ENCODE data around the gene KLF7.

KLF7 gene

GRCh38 chr2:207157731-207158130, 8.0 kb downstream of the KLF7 start:
- H3K4me3 ChIP-seq (ENCODE audit: control insufficient read depth, low read depth, low read length) = no peak overlapping the region
- no peak for TF ChIP-seq CTCF (IDR thresholded peaks at IDR 0.05; ENCODE audit: control insufficient read depth, insufficient read depth, low read depth, low read length, missing control alignments)
- no peak for DNase-seq (ENCODE audit: low read depth)

GRCh38 chr2:207157162-207157481, 8.6 kb downstream of the KLF7 start:
- no peak for DNase-seq (ENCODE audit: low read depth)
- H3K4me3 ChIP-seq (ENCODE audit: control insufficient read depth, low read depth, low read length) = no peak overlapping the region
- TF ChIP-seq CTCF (IDR thresholded peaks at IDR 0.05; ENCODE audit: control insufficient read depth, insufficient read depth, low read depth, low read length, missing control alignments) = no peak

- no peak for TF ChIP-seq CTCF (IDR thresholded peaks at IDR 0.05; ENCODE audit: control insufficient read depth, insufficient read depth, low read depth, low read length, missing control alignments)
- no peak overlapping the region for H3K4me3 ChIP-seq (ENCODE audit: control insufficient read depth, low read depth, low read length)
- no peak for DNase-seq (ENCODE audit: low read depth)
These were observed 9.1 kb downstream of the KLF7 start for GRCh38 chr2:207156451-207157161.

- DNase-seq (ENCODE audit: low read depth) = no peak
- no peak for TF ChIP-seq CTCF (IDR thresholded peaks at IDR 0.05; ENCODE audit: control insufficient read depth, insufficient read depth, low read depth, low read length, missing control alignments)
- no peak overlapping the region for H3K4me3 ChIP-seq (ENCODE audit: control insufficient read depth, low read depth, low read length)
These were observed 10.0 kb downstream of the KLF7 start for GRCh38 chr2:207155516-207156444.

GRCh38 chr2:207154556-207155510, 10.9 kb downstream of the KLF7 start:
- no peak for DNase-seq (ENCODE audit: low read depth)
- no peak overlapping the region for H3K4me3 ChIP-seq (ENCODE audit: control insufficient read depth, low read depth, low read length)
- TF ChIP-seq CTCF (IDR thresholded peaks at IDR 0.05; ENCODE audit: control insufficient read depth, insufficient read depth, low read depth, low read length, missing control alignments) = no peak
